ENCODE measurements around the gene MIA. TPM values are rescaled to one million over a fixed set of nuclear protein-coding genes. Genes with fewer than 3 reads are reported as not detected.
"Not testable (repeated sequence)": the region's sequence is repeated elsewhere in the genome, so short reads cannot be mapped to it uniquely, and the experiment has no call there.

The MIA gene
- total RNA-seq, 2 donors from 2014 or later: not detected

GRCh38 chr19:40766385-40766784 is 8.9 kb upstream of the MIA start:
- H3K9me3 Mint-ChIP-seq; H3K27ac Mint-ChIP-seq; DNase-seq (ENCODE audit: low spot score in 2 of 2): not testable (repeated sequence)
- peak in 1 of 2 donors; percentile 27 for ATAC-seq
- H3K36me3 Mint-ChIP-seq: peaks cover 44 to 57% of the 10 kb centered on the region in 2 donors

- Mint-ChIP-seq H3K27ac (no peak overlapping the region), H3K36me3 (peaks cover 25 to 34% of the 10 kb centered on the region in 2 donors), H3K9me3 (peaks cover 0 to 3% of the 10 kb centered on the region in 2 donors)
- ATAC-seq: no peak
- no peak for DNase-seq (ENCODE audit: low spot score in 2 of 2)
Measured at GRCh38 chr19:40768869-40769268, 6.5 kb upstream of the MIA start.

GRCh38 chr19:40771101-40771862 is 4.0 kb upstream of the MIA start:
- not testable (repeated sequence) for H3K27ac Mint-ChIP-seq; DNase-seq (ENCODE audit: low spot score in 2 of 2); H3K9me3 Mint-ChIP-seq
- H3K36me3 Mint-ChIP-seq: peaks cover 8 to 12% of the 10 kb centered on the region in 2 donors
- ATAC-seq: peak in 1 of 2 donors; percentile 45

GRCh38 chr19:40775632-40776022 is 306 bp downstream of the MIA start:
- Mint-ChIP-seq H3K36me3 (peaks cover 4 to 5% of the 10 kb centered on the region in 2 donors), H3K27ac (no peak overlapping the region), H3K9me3 (peaks cover 0 to 3% of the 10 kb centered on the region in 2 donors)
- ATAC-seq (no peak), DNase-seq (ENCODE audit: low spot score in 2 of 2) (no peak)

GRCh38 chr19:40776364-40776763 is 1.0 kb downstream of the MIA start:
- ATAC-seq (no peak), DNase-seq (ENCODE audit: low spot score in 2 of 2) (no peak)
- Mint-ChIP-seq H3K27ac (peak overlapping the region in 1 of 2 donors; percentile 26), H3K9me3 (no peaks in the 10 kb centered on the region), H3K36me3 (no peaks in the 10 kb centered on the region)

DNA sequence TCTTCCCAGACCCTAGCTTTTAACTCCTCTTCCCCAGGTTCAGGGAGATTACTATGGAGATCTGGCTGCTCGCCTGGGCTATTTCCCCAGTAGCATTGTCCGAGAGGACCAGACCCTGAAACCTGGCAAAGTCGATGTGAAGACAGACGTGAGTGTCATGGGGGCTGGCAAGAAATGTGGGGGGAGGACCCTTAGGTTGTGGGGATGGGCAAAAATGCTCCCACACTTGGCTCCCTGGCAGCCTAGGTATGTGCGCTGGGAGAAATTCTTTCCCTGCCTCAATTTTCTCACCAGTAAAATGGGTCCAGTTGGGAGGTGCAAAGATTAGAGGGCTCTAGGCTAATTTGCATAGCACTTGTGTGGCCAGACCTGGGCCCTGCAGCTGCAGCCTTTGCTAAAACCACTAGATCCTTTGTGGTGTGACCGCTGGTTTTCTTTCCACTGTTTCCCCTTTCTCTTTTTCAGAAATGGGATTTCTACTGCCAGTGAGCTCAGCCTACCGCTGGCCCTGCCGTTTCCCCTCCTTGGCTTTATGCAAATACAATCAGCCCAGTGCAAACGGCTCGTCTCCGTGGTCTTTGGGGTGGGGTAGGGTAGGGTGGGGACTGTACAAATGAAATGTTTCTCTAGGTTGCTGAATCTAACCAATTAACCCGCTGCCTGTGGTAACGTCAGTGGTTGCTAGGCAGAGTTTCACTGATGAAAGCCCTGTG is 1.8 kb downstream of the MIA start:
- H3K9me3 Mint-ChIP-seq: no peaks in the 10 kb centered on the region
- ATAC-seq: peak; percentile 66 to 73
- H3K36me3 Mint-ChIP-seq: no peaks in the 10 kb centered on the region
- DNase-seq (ENCODE audit: low spot score in 2 of 2): peak; percentile 84 to 94
- H3K27ac Mint-ChIP-seq: peak overlapping the region; percentile 96 to 98

GRCh38 chr19:40777645-40777936 is 2.3 kb downstream of the MIA start:
- Mint-ChIP-seq H3K27ac (peak overlapping the region; percentile 96 to 98), H3K9me3 (no peaks in the 10 kb centered on the region), H3K36me3 (no peaks in the 10 kb centered on the region)
- ATAC-seq (no peak), DNase-seq (ENCODE audit: low spot score in 2 of 2) (no peak)

- no peaks in the 10 kb centered on the region for H3K36me3 Mint-ChIP-seq
- H3K9me3 Mint-ChIP-seq: no peaks in the 10 kb centered on the region
- ATAC-seq (peak; percentile 78 to 83), DNase-seq (ENCODE audit: low spot score in 2 of 2) (peak; percentile 100)
- peak within 1 kb of the TSS; percentile 96 to 98 for H3K27ac Mint-ChIP-seq
Measured at GRCh38 chr19:40777937-40778705, 2.8 kb downstream of the MIA start, which contains the start of gene RAB4B. RAB4B (plus strand) TSS chr19:40778247; CDS start chr19:40778376, 129 bp downstream.

GRCh38 chr19:40778706-40779284 is 3.5 kb downstream of the MIA start:
- peak in 1 of 2 donors; percentile 8 for ATAC-seq

GRCh38 chr19:40780582-40780981 is 5.3 kb downstream of the MIA start:
- no peak for ATAC-seq
- H3K36me3 Mint-ChIP-seq: no peaks in the 10 kb centered on the region
- no peak for DNase-seq (ENCODE audit: low spot score in 2 of 2)
- no peaks in the 10 kb centered on the region for H3K9me3 Mint-ChIP-seq
- peak overlapping the region; percentile 50 to 96 for H3K27ac Mint-ChIP-seq

More at GRCh38 chr19:40778706-40779284, 3.5 kb downstream of the MIA start:
- no peak for DNase-seq (ENCODE audit: low spot score in 2 of 2)
- Mint-ChIP-seq H3K9me3 (no peaks in the 10 kb centered on the region), H3K27ac (peak overlapping the region; percentile 96 to 98), H3K36me3 (no peaks in the 10 kb centered on the region)

DNA sequence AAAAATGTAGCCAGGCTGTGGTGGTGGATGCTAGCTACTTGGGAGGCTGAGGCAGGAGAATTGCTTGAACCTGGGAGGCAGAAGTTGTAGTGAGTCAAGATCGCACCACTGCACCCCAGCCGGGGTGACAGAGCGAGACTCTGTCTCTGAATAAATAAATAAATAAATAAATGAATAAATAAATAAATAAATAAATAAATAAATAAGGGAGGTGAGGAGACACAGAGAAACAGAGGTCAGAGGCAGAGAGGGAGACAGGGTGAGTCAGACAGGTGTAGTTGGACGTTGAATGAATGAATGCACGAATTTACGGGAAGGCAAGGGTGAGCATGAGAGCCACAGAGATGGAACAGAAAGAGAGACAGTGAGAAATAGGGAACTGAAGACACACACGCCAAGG is 5.8 kb downstream of the MIA start:
- Mint-ChIP-seq H3K36me3 (no peaks in the 10 kb centered on the region), H3K9me3 (no peaks in the 10 kb centered on the region), H3K27ac (peak overlapping the region in 1 of 2 donors; percentile 96)
- no peak for DNase-seq (ENCODE audit: low spot score in 2 of 2)
- ATAC-seq: no peak

GRCh38 chr19:40783711-40784110 is 8.4 kb downstream of the MIA start:
- no peak for DNase-seq (ENCODE audit: low spot score in 2 of 2)
- H3K27ac Mint-ChIP-seq: no peak overlapping the region
- H3K36me3 Mint-ChIP-seq: no peaks in the 10 kb centered on the region
- no peaks in the 10 kb centered on the region for H3K9me3 Mint-ChIP-seq
- no peak for ATAC-seq

DNA sequence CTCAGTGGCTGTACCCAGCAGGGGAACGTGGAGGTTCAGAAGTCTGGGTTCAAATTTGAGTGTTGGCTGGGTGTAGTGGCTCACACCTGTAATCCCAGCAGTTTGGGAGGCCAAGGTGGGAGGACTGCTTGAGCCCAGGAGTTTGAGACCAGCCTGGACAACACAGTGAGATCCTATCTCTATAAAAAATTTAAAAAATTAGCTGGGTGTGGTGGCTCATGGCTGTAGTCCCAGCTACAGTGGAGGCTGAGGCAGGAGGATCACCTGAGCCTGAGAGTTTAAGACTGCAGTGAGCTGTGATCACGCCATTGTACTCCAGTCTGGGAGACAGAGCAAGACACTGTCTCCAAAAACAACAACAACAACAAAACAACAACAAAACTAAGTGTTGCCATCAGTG is 8.8 kb downstream of the MIA start:
- H3K27ac Mint-ChIP-seq; H3K36me3 Mint-ChIP-seq; ATAC-seq; DNase-seq (ENCODE audit: low spot score in 2 of 2); H3K9me3 Mint-ChIP-seq: not testable (repeated sequence)

- ATAC-seq (peak; percentile 31 to 76), DNase-seq (ENCODE audit: low spot score in 2 of 2) (no peak)
- peak overlapping the region; percentile 33 to 48 for H3K27ac Mint-ChIP-seq
- H3K9me3 Mint-ChIP-seq: no peaks in the 10 kb centered on the region
- peaks cover 0 to 7% of the 10 kb centered on the region in 2 donors for H3K36me3 Mint-ChIP-seq
Measured at GRCh38 chr19:40785526-40785925, 10.2 kb downstream of the MIA start.

DNA sequence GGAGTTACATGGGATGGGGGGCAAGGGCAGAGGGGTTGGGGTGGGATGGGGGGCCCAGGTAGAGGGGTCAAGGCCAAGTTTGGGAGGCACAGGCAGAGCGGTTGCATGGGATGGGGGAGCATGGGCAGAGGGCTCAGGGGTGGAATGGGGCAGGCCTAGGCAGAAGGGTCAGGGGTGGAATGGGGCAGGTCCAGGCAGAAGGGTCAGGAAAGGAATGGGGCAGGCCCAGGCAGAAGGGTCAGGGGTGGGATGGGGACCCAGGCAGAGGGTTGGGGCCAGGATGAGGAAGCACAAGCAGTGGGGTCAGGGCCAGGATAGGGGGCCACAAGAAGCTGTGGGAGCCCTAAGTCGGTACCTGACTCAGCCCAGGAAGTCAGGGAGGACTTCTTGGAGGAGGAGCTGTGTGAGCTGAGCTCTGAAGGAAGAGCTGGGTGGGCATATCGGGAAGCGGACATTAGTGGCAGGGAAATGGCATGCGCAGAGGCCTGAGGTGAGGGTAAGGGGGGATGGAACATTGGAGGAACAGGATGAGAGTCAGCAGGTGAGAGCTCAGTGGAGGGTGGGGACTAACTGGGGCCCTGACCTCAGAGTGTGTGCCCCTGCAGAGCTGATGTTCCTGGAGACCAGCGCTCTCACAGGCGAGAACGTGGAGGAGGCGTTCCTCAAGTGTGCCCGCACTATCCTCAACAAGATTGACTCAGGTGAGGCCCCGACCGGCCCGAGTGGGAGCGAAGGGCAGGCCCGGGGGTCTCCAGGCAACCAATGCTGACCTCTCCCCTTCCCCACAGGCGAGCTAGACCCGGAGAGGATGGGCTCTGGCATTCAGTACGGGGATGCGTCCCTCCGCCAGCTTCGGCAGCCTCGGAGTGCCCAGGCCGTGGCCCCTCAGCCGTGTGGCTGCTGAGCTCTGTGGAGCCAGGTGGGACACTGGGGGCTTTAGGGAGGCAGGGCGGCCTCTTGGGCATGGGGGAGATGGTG is 11.0 kb downstream of the MIA start:
- H3K36me3 Mint-ChIP-seq: peaks cover 0 to 11% of the 10 kb centered on the region in 2 donors
- H3K27ac Mint-ChIP-seq: peak overlapping the region; percentile 48 to 67
- ATAC-seq: no peak
- H3K9me3 Mint-ChIP-seq: no peaks in the 10 kb centered on the region
- DNase-seq (ENCODE audit: low spot score in 2 of 2): no peak

DNA sequence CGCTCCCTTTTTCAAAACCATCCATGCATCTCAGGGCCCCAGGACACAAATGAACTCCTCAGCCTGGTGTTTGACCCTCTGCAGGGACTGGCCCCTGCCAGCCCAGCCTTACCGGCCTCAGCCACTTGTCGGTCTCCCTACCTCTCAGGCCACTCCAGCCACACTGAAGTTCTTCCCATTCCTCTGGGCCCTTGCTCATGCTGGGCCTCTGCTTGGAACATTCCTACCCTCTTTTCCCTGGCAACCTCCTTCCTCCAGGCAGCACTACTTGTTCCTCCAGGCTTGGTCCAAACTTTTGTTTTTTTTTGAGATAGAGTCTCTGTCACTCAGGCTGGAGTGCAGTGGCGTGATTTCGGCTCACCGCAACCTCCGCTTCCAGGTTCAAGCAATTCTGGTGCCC is 16.0 kb downstream of the MIA start:
- H3K9me3 Mint-ChIP-seq: no peaks in the 10 kb centered on the region
- peaks cover 0 to 12% of the 10 kb centered on the region in 2 donors for H3K36me3 Mint-ChIP-seq
- no peak for DNase-seq (ENCODE audit: low spot score in 2 of 2)
- H3K27ac Mint-ChIP-seq: peak overlapping the region; percentile 8 to 66
- ATAC-seq: no peak
